K562 (cell line): ENCODE results near the gene DUS3L. TPM values are rescaled to one million over a fixed set of nuclear protein-coding genes. Genes with fewer than 3 reads are reported as not detected.
A peak's percentile ranks its signal among the peaks of the same experiment; 100 is the strongest.

Experiments used
- ATF1 ChIP-seq, 2 experiments: fragments of 450-650 bp in 1 of 2; IDR thresholded peaks; 2 replicates each; pipeline ENCODE4 v1.6.1; 2016; ENCODE audit warnings: missing compliant biosample characterization in 1 of 2, missing genetic modification characterization in 1 of 2
- CBX3 ChIP-seq, 2 experiments: IDR thresholded peaks; 1 replicate in 1 of 2; 2 replicates in 1 of 2; pipeline ENCODE4 v1.6.1; 2012; ENCODE audit warnings: inconsistent platforms in 2 of 2, low read length in 2 of 2, borderline replicate concordance in 1 of 2, control low read depth in 1 of 2
- CLOCK ChIP-seq: fragments of 250-450 bp; sonication (Bioruptor Pico); IDR thresholded peaks from 2 replicates; pipeline ENCODE4 v1.4.0; 2020; ENCODE audit warnings: mild to moderate bottlenecking, moderate library complexity, borderline replicate concordance
- CXXC5 ChIP-seq: fragments of 250-450 bp; sonication (Bioruptor Pico); IDR thresholded peaks from 2 replicates; pipeline ENCODE4 v1.8.0; 2022; ENCODE audit warnings: inconsistent platforms, mild to moderate bottlenecking, moderate library complexity
- FIP1L1 ChIP-seq: fragments of 200-400 bp; formaldehyde crosslinking; IDR thresholded peaks from 2 replicates; pipeline ENCODE4 v1.6.1; 2018; ENCODE audit warnings: mild to moderate bottlenecking, low read depth, low read length; ENCODE audit not compliant: poor library complexity, severe bottlenecking
- GABPB2 ChIP-seq: fragments of 250-450 bp; sonication (Bioruptor Pico); conservative IDR thresholded peaks from 2 replicates; pipeline ENCODE4 v1.5.1; 2021; ENCODE audit warnings: mild to moderate bottlenecking
- GTF2F1 ChIP-seq: IDR thresholded peaks from 2 replicates; pipeline ENCODE4 v1.6.1; 2011; ENCODE audit warnings: low read depth, low read length, improper control_type of control experiment
- HOMEZ ChIP-seq: fragments of 250-450 bp; sonication (Bioruptor Pico); IDR thresholded peaks from 2 replicates; pipeline ENCODE4 v1.4.0; 2020; ENCODE audit warnings: mild to moderate bottlenecking, moderate library complexity
- ILK ChIP-seq: fragments of 450-650 bp; IDR thresholded peaks from 2 replicates; pipeline ENCODE4 v1.6.1; 2016; ENCODE audit warnings: missing genetic modification characterization, low read depth, mild to moderate bottlenecking, missing compliant biosample characterization, moderate library complexity, borderline replicate concordance
- PTRF ChIP-seq: fragments of 450-650 bp; IDR thresholded peaks from 2 replicates; pipeline ENCODE4 v1.6.1; 2016; ENCODE audit warnings: mild to moderate bottlenecking, missing genetic modification characterization, missing compliant biosample characterization
- SMARCE1 ChIP-seq: fragments of 450-650 bp; IDR thresholded peaks from 2 replicates; pipeline ENCODE4 v1.7.1; 2016; ENCODE audit warnings: mild to moderate bottlenecking
- UBTF ChIP-seq, 2 experiments: IDR thresholded peaks; 2 replicates each; pipeline ENCODE4 v1.6.1; 2012; ENCODE audit warnings: improper control_type of control experiment in 2 of 2, low read depth in 2 of 2, low read length in 2 of 2, borderline replicate concordance in 1 of 2
- ZNF253 ChIP-seq: fragments of 250-450 bp; sonication (Bioruptor Pico); conservative IDR thresholded peaks from 2 replicates; pipeline ENCODE4 v1.6.1; 2021; ENCODE audit warnings: mild to moderate bottlenecking
- ZNF707 ChIP-seq: fragments of 250-450 bp; sonication (Bioruptor Pico); conservative IDR thresholded peaks from 2 replicates; pipeline ENCODE4 v1.8.0; 2022; ENCODE audit warnings: inconsistent platforms, mild to moderate bottlenecking, moderate library complexity
- polyA plus RNA-seq, 8 experiments: library from polyadenylated mRNA; depleted of rRNA in 4 of 8; stranded (reverse) in 5 of 8; unstranded in 3 of 8; fragments of >200 nt; fragmentation: Nextera tagmentation in 2 of 8; fragmentation: Illumina TruSeq in 1 of 8; extraction: Ambion mirVana in 2 of 8; extraction: Trizol in 1 of 8; gene quantifications; 2 replicates each; pipeline versions ENCODE4 v1.2.1 to v1.2.3, GENCODE V29; 2011 to 2014; ENCODE audit warnings: inconsistent platforms in 1 of 8, missing spikeins in 1 of 8
- total RNA-seq, 7 experiments: library from RNA; depleted of rRNA in 6 of 7; stranded (reverse); fragments of >200 nt in 6 of 7; fragmentation: Illumina TruSeq in 2 of 7; extraction: Trizol in 2 of 7; gene quantifications; 2 replicates each; pipeline versions ENCODE4 v1.2.1 to v1.2.3, GENCODE V29; 2011 to 2021; ENCODE audit warnings: low replicate concordance in 1 of 7
- TF ChIP-seq, protein P1 (sequence below): sonication (generic); formaldehyde crosslinking; IDR thresholded peaks from 2 replicates; pipeline ENCODE4 v1.8.0; 2022; ENCODE audit warnings: missing genetic modification reagents, mild to moderate bottlenecking, borderline replicate concordance

DUS3L gene
- total and polyA plus RNA-seq, 9 of the 15 experiments (the other 6 are each of a cell fraction or from before 2014, with no cell fraction given): 1.7 to 102 (median 77.5) TPM

DNA sequence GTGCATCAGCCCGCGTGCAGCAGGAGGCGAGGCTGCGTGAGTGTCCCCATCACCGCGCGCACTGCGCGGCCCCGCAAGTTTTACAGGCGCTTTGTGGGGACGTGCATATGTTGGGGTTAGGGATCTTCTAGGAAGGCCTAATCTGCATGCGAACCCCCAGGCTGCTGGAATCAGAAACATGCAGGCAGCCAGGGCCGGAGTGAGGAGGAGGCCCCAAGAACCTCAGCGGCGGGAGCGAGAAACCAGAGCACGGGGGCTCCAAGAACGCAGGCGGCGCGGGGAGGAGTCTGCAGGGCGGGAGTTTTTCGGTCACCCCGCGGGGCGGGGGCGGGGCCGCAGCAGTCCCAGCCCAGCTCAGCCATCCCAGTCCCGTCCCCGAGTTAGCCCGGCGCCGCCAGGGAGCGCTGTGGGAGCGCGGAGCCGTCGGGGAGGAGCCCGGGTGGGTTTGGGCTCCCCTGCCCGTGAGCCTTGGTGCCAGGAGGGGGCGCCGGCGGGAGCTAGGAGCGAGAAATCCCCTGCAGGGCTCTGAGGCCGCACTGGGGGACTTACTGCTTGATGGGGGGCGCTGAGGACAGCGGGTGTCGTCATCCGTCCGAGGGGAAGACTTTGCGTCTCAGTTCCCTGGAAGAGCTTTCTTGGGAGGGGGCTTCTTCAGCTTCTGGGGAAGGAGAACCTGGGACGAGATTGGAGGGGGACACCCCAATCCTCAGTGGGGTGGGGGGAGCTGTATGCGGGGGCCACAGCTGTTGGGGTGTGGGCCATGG is 13.0 kb upstream of the DUS3L start (continued):
- TF ChIP-seq UBTF (IDR thresholded peaks at IDR 0.05; ENCODE audit: borderline replicate concordance in 1 of 2, low read depth in 2 of 2, low read length in 2 of 2) (no peak), PTRF (no peak), CXXC5 (CRISPR knock-in tag) (peak; percentile 88), CLOCK (CRISPR knock-in tag) (no peak), ATF1 (CRISPR knock-in tag; IDR thresholded peaks at IDR 0.05) (no peak), ATF1 (tag; IDR thresholded peaks at IDR 0.05) (peak; percentile 58), CBX3 (IDR thresholded peaks at IDR 0.05; ENCODE audit: borderline replicate concordance in 1 of 2, low read length in 2 of 2) (no peak), HOMEZ (CRISPR knock-in tag) (no peak), GABPB2 (no peak), ILK (no peak), GTF2F1 (0 out of 2 replicates have a peak, but pooled peaks have one; percentile 21), SMARCE1 (no peak), ZNF707 (CRISPR knock-in tag) (0 out of 2 replicates have a peak, but pooled peaks have one; percentile 12), ZNF253 (CRISPR knock-in tag) (no peak), FIP1L1 (peak; percentile 57)
- TF ChIP-seq, protein P1, sequence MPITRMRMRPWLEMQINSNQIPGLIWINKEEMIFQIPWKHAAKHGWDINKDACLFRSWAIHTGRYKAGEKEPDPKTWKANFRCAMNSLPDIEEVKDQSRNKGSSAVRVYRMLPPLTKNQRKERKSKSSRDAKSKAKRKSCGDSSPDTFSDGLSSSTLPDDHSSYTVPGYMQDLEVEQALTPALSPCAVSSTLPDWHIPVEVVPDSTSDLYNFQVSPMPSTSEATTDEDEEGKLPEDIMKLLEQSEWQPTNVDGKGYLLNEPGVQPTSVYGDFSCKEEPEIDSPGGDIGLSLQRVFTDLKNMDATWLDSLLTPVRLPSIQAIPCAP: peak; percentile 92; the same call in 1 of the 2 replicates
